RPMI7951 (cell line): Measurements from ENCODE around the gene TPP1. TPM values are rescaled to one million over a fixed set of nuclear protein-coding genes. Genes with fewer than 3 reads are reported as not detected.

Experiments used
- DNase-seq: peaks from one replicate; pipeline ENCODE4 v3.0.0-alpha.2; 2012; ENCODE audit warnings: low read depth
- total RNA-seq: library from RNA; depleted of rRNA; stranded (reverse); fragments of >200 nt; shearing (Covaris generic); gene quantifications from 2 replicates; pipeline ENCODE4 v1.2.3, GENCODE V29; 2014

Gene TPP1
- total RNA-seq, 1 experiment from 2014 or later = 20.3 TPM

DNA sequence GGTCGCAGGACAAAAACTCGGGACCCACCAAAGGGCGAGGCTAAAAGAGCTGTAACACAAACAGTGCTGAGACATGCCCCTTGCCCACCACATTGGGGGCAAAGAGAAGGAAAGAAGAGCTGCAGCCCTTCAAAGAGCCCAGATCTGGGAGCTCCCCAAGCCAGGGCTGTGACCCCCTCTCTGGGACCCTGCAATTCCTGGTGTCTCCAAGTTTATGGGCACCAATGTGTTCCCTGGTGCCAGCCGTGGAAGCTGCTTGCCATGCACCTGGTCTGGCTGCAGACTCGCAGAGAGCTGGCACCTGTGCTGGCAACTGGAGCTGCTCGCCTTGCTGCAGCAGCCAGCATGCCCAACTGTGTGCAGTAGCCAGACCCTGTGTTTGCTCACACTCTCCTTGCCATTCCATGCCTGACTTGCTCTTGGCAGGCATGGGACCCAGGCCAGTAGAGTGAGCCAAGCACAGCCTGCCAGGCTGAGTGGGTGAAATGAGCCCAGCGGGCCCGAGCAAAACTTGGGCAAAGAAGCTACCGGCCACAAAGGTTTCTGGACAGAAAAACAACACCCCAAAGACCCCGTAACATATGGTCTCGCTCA lies 31.8 kb downstream of the TPP1 start:
- no peak for DNase-seq

DNA sequence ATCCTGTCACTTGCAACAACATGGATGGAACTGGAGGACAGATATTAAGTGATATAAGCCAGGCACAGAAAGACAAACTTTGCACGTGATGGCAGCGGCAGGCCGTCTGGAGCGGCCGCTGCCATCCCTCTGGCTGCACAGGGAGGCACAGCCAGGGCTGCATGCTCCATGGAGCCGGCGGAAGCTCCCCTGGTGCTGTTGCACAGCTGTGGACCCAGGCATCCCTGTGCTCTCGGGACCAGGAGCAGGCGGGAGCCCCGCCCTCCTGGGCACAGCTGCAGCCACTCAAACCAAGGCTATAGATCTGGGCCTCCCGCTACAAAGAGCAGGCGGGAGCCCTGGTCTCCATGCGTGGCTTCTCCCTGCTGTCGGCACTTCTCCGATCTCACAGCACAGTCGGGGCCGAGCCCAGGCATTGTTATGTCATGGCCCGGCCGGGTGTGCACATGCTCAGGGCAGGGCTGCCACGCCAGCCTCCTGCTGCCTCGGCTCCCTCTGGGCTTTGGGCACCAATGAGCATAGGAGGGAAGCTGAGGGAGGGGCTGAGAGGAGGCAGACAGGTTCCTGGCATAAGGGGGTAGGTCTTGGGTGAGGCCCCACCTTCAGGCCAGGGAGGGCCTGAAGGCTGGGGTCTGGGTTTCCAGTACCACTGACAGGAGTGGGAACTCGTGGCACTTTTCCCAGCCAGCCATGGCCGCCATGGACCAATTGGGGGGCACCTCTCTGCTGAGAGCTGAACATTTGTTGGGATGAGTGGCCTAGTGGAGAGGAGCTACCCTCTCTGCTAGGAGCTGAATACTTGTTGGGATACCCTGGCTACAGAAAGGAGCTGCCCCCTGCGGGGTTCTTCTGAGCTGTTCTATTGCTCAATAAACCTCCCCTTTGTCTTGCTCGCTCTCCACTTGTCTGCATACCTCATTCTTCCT lies 32.5 kb downstream of the TPP1 start:
- no peak for DNase-seq

GRCh38 chr11:6584528-6584927 lies 34.7 kb downstream of the TPP1 start:
- no peak for DNase-seq

DNA sequence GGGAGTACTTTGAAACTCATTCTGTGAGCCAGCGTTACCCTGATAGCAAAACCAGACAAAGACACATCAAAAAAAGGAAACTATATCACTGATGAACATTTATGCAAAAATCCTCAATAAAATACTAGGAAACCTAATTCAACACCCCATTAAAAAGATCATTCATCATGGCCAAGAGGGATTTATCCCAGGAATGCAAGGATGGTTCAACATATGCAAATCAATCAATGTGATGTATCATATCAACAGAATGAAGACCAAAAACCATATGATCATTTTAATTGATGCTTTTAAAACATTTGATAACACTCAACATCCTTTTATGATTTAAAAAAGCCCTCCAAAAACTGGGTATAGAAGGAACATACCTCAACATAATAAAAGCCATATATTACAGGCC lies 35.6 kb downstream of the TPP1 start:
- DNase-seq = no peak

GRCh38 chr11:6579681-6580080 lies 39.5 kb downstream of the TPP1 start:
- DNase-seq = no peak

GRCh38 chr11:6578134-6578533 lies 41.1 kb downstream of the TPP1 start:
- no peak for DNase-seq

- peak; percentile 61 for DNase-seq
These were observed 42.5 kb downstream of the TPP1 start for GRCh38 chr11:6576471-6577373.

- DNase-seq = no peak
These were observed 44.2 kb downstream of the TPP1 start for GRCh38 chr11:6574816-6575715.

- DNase-seq = peak; percentile 29
These were observed 47.0 kb downstream of the TPP1 start for GRCh38 chr11:6572215-6572614.

GRCh38 chr11:6571434-6572008 lies 47.7 kb downstream of the TPP1 start:
- no peak for DNase-seq

DNA sequence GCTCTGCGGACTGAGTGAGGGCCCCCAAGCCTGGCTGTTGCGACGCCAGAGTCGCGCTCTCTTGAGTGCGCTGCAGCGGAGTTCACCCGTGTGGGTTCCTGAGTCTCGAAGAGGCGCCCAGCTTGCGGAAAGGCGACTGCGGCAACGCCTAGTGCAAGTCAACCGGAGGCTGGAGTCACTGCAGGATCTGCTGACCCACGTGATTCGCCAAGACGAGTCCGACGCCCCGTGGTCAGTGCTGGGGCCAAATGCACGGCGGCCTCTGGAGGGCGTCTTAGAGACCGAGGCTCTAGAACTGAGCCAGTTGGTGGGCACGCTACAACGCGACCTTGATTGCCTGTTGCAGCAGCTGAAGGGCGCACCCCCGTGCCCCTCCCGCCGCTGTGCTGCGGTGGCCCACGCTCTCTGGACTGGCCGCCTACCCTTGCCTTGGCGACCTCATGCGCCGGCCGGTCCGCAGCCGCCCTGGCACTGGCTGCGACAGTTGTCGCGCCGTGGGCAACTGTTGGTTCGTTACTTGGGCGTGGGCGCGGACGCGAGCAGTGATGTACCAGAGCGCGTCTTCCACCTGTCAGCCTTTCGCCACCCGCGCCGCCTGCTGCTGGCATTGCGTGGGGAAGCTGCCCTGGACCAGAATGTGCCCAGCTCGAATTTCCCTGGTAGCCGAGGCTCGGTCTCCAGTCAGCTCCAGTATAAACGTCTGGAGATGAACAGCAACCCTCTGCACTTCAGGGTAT lies 48.4 kb downstream of the TPP1 start:
- DNase-seq = no peak

GRCh38 chr11:6569706-6570105 lies 49.5 kb downstream of the TPP1 start:
- no peak for DNase-seq

DNA sequence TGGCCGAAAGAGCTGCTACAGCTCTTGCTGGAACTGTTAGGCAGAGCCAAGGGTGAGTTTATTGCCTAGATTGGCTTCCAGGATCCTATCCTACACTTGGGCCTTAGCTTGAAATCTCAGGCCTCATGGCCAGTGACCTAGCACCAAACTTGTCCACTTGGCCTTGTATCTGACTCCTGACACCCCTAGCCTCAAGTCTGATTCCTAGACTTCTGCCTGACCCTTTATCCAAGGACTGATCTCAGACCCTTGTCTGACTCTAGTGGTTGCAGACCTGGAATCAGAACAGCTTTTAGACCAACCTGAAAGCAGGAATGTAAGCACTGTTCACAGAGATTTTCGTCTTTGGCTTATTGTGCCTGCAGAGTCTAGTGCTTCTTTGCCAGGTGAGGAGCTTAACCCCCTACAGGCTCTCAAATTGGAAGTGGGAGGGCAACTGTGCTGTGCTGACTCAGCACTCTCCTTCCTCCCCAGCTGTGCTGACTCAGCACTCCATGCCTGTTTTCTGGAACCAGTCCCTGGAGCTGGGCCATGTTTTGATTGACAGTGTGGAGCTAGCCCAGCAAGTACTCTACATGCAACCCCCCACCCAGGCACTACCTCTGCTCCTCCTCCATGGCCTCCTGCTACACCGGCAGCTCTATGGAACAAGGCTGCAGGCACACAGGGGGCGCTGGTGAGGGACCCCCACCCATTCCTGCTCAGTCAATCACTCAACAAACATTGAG lies 50.9 kb downstream of the TPP1 start:
- peak; percentile 50 for DNase-seq

DNA sequence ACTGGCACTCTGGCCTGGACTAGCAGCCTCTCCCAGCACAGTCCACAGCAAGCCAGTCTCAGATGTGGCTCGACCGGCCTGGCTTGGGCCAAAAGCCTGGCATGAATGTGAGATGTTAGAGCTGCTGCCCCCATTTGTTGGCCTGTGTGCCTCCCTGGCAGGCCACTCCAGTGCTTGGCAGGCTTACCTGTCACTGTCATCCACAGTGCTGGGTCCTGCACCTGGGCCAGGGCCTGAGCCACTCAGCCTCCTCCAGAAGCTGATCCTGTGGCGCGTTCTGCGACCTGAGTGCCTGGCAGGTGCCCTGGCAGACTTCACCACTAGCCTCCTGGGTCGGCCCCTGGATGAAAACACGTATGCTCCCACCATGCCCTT lies 51.9 kb downstream of the TPP1 start:
- no peak for DNase-seq

DNA sequence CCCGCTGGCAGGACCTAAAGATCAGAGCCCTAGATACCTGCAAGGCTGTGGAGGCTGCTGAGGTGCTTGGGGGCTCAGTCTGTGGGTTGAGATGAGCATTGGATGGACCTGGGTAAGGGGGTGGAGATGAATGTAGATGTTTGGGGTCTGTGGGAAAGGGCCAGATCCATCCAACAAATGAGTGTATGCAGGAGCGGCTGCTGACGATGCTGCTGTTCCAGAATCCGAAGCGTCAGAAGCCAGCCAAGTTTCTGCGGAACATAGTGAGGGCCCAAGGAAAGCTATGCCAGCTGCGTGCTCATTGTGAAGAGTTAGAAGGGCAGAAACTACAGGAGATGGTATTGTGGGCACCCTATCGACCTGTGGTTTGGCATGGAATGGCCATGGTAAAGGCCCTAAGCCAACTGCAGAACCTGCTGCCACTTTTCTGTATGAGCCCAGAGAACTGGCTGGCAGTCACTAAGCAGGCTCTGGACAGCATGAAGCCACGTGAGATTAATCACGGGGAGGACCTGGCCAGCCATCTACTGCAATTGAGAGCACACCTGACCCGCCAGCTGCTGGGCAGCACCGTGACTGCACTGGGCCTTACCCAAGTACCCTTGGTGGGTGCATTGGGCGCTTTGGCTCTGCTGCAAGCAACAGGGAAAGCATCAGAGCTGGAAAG lies 52.4 kb downstream of the TPP1 start:
- no peak for DNase-seq

DNA sequence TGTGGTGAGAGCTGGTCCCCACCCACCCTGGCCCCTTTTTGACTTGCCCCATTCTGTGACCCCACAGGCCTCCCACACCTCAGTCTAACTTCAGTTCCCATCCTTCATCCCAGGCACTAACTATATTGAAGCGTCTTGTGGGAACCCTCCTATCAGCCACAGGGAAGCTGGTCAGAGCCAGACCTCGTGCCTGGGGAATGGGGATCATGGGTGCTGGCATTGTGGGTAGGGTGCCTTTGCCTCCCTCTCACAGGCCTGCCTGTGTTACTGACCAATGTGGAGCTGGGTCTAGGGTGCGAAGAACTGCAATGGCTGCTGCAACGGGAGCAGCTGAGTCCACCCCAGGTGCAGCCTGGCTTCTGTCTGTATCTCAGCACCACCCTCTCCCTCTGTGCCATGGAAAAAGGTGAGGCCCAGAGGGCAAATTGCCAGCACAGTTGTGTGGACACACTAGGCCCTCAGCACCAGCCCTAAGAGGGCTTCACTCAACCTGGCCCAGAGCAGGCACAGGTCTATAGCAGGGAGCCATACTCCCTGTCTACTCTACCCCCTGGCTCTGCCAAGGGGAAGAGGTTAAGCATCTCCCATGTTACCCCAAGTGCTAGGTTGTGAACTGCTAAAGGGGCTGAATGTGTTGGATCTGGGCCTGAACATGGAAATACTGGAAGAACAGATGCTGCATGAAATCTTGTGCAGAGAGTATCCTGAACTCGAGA lies 53.1 kb downstream of the TPP1 start:
- no peak for DNase-seq

- DNase-seq = no peak
These were observed 53.9 kb downstream of the TPP1 start for GRCh38 chr11:6565325-6565724.

- no peak for DNase-seq
These were observed 55.6 kb downstream of the TPP1 start for GRCh38 chr11:6563667-6564066.
